HG03378 (cell line): ENCODE data around the gene PDCD4.
A peak's percentile ranks its signal among the peaks of the same experiment; 100 is the strongest.

Experiments used
- ATAC-seq: cut with Tn5 transposase; IDR thresholded peaks from one replicate; pipeline ENCODE4 v1.9.1; 2021; ENCODE audit warnings: mild to moderate bottlenecking, moderate library complexity; ENCODE audit not compliant: unreplicated experiment

The PDCD4 gene

GRCh38 chr10:110918269-110918642 lies 46.5 kb downstream of the PDCD4 start:
- no peak for ATAC-seq

- ATAC-seq = peak; percentile 88
Observed at GRCh38 chr10:110918643-110919348, 47.1 kb downstream of the PDCD4 start, which contains the start of gene BBIP1. BBIP1 (minus strand) TSS chr10:110919180; CDS start chr10:110918157, 1,023 bp downstream.

- no peak for ATAC-seq
Observed at GRCh38 chr10:110919349-110919931, 47.7 kb downstream of the PDCD4 start, which contains the start of gene SHOC2. SHOC2 (plus strand) TSS chr10:110919604; CDS start chr10:110964359, 44,755 bp downstream.

- ATAC-seq = peak; percentile 38
Observed at GRCh38 chr10:110919971-110920881, 48.5 kb downstream of the PDCD4 start.

- ATAC-seq = peak; percentile 35
Observed at GRCh38 chr10:110923856-110924493, 52.2 kb downstream of the PDCD4 start.

- no peak for ATAC-seq
Observed at GRCh38 chr10:110927461-110927860, 55.7 kb downstream of the PDCD4 start.

- no peak for ATAC-seq
Observed at GRCh38 chr10:110931769-110932381, 60.1 kb downstream of the PDCD4 start.

GRCh38 chr10:110932505-110933180 lies 60.9 kb downstream of the PDCD4 start:
- no peak for ATAC-seq

- ATAC-seq = no peak
Observed at GRCh38 chr10:110936757-110937156, 65.0 kb downstream of the PDCD4 start.

GRCh38 chr10:110939419-110939818 lies 67.7 kb downstream of the PDCD4 start:
- no peak for ATAC-seq

- no peak for ATAC-seq
Observed at GRCh38 chr10:110944792-110945396, 73.2 kb downstream of the PDCD4 start.

- ATAC-seq = no peak
Observed at GRCh38 chr10:110946496-110946895, 74.8 kb downstream of the PDCD4 start.

- ATAC-seq = no peak
Observed at GRCh38 chr10:110947061-110947595, 75.4 kb downstream of the PDCD4 start.
